AG10803 (cell line): Measurements from ENCODE around the gene PLOD3.
A peak's percentile ranks its signal among the peaks of the same experiment; 100 is the strongest.

ENCODE experiments used
- DNase-seq: peaks from one replicate; pipeline ENCODE4 v3.0.0; 2010; ENCODE audit warnings: low read depth
- H3K4me3 ChIP-seq: 2 replicates; pipeline ENCODE4 v1.5.1; 2011; ENCODE audit warnings: mild to moderate bottlenecking, low read length, control low read depth
- CTCF ChIP-seq: conservative IDR thresholded peaks from 2 replicates; pipeline ENCODE4 v1.5.1; 2011; ENCODE audit warnings: mild to moderate bottlenecking, low read length, control low read depth, inconsistent platforms

PLOD3 gene

DNA sequence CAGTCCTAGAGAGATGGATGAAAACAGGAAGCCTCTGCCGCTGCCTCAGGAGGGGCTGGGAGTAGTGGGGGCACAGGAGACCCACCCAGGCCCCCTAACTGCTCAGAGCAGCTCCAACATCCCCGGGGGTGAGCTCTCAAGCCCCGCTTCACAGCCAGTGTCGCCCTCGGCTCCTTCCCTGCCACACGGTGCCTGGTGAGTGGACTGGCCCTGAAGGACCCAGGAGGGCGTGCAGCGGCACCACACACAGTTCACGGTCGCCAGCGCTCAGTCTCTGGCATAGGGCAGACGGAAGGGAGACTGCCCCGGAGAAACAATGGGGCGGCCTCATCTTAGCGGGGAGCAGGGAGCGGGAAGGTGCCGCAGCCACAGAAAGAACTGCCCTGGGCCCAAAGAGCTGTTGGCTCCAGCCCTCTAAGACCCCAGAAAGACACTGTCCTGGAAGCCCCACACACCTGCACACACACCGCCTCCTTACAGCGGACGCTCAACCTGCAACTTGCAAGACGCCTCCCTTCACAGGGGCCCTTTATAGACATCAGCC is 19.0 kb upstream of the PLOD3 start:
- no peak for TF ChIP-seq CTCF
- DNase-seq, result no peak
- H3K4me3 ChIP-seq, result no peak overlapping the region

DNA sequence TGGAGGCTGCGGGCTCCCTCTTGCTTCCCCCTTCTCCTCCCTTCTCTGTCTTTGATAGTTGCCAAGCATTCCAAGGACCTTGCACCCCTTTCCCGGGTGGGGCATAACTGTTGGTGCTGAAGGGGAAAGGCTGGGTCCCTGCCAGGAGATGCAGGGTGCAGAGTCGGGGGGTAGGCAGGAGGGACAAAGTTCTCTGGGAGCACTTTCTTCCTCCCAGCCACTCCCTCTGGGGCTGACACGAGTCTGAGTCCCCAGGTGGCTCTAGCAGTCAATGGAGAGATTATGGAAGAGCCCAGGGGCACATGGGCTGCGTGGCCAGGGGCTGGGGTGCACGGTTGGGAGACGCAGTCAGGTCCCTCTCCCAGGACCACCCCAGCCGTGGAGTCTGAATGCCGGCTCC is 18.1 kb upstream of the PLOD3 start:
- DNase-seq, result no peak
- no peak overlapping the region for H3K4me3 ChIP-seq
- no peak for TF ChIP-seq CTCF

DNA sequence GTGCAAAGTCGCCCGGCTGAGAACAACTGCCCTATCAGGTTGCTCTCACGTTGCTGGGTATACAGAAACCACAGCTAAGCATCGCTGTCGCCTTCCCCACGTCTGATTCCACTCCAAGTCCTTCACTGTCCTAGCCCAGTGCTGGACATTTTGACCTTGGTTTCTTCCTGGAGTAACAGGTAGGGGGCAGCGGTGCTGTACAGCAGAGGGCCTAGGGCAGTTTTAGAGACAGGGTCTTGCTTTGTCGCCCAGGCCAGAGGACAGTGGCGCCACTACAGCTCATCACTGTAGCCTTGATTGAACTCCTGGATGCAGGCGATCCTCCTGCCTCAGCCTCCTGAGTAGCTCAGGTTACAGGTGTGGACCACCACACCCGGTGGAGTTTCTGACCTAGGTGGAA is 17.7 kb upstream of the PLOD3 start:
- DNase-seq, result no peak
- no peak overlapping the region for H3K4me3 ChIP-seq
- peak; percentile 26; the same call in 1 of the 2 replicates for TF ChIP-seq CTCF

DNA sequence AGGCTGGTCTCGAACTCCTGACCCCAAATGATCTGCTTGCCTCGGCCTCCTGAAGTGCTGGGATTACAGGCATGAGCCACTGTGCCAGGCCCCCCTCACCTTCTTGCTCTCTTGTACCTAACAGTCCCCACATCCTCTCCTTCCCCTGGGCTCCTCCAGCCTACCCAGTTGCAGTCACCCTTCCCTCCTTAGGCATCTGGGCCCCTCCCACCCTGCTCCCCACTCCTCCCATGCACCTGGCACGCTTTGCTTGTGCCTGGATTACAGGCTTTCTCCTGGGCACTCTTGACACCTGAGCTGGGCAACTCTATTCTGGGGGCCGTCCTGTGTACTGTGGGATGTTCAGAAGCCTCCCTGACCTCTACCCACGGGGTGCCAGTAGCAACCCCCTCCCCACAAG is 17.3 kb upstream of the PLOD3 start:
- H3K4me3 ChIP-seq, result no peak overlapping the region
- no peak for DNase-seq
- TF ChIP-seq CTCF, result no peak

GRCh38 chr7:101233907-101234547 is 16.6 kb upstream of the PLOD3 start:
- no peak for DNase-seq
- TF ChIP-seq CTCF, result no peak
- no peak overlapping the region for H3K4me3 ChIP-seq

DNA sequence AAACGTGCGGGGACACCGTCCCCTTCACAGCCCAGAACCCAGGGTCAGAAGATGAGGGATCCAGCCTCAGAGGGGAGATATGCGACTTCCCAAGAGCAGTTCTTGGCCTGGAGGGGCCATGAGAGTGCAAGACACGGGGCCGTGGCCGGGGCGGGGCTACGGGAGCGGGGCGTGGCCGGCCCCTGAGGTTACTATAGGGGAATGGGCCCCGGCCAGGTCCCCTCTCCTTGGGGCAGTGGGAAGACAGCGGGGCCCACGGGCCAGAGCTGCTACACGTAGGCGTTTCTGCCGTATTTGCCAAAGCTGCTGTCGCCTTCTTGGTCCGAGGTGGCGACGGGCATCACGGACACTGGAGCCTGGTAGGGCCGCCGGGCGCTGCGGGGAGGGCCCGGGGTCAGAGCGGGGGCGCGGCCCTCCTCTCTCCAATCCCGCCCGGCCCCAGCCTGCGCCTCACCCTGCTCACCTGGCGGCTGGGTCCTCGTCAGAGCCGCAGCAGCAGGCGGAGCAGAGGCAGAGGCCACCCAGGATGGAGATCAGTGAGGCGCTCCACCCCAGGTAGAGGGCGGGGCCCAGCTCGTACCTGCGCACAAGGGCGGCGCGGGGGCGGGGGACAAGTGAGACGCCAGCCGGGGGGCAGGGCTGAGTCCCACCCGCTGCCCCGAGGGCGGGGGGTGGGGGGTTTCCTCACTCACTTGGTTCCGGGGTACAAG is 14.9 kb upstream of the PLOD3 start:
- H3K4me3 ChIP-seq, result no peak overlapping the region
- no peak for TF ChIP-seq CTCF
- no peak for DNase-seq

- TF ChIP-seq CTCF, result no peak
These were observed 14.3 kb upstream of the PLOD3 start for GRCh38 chr7:101231644-101232043.

More at GRCh38 chr7:101231644-101232043, 14.3 kb upstream of the PLOD3 start:
- no peak for DNase-seq
- H3K4me3 ChIP-seq, result no peak overlapping the region
